ENCODE data around the gene ASAP2. TPM values are rescaled to one million over a fixed set of nuclear protein-coding genes. Genes with fewer than 3 reads are reported as not detected.

ASAP2 gene
- total RNA-seq, 1 donor from 2014 or later = 29.5 TPM

- no peak for DNase-seq
Measured at GRCh38 chr2:9299161-9300100, 92.8 kb downstream of the ASAP2 start.

GRCh38 chr2:9300214-9300613, 93.6 kb downstream of the ASAP2 start:
- DNase-seq = peak; percentile 25

- peak; percentile 23 for DNase-seq
Measured at GRCh38 chr2:9300829-9301453, 94.3 kb downstream of the ASAP2 start.

GRCh38 chr2:9302755-9303154, 96.1 kb downstream of the ASAP2 start:
- DNase-seq = no peak

GRCh38 chr2:9303528-9304225, 97.1 kb downstream of the ASAP2 start:
- no peak for DNase-seq

- DNase-seq = no peak
Measured at GRCh38 chr2:9306911-9307310, 100.3 kb downstream of the ASAP2 start.

- DNase-seq = no peak
Measured at GRCh38 chr2:9307535-9307934, 100.9 kb downstream of the ASAP2 start.

- DNase-seq = no peak
Measured at GRCh38 chr2:9308186-9308955, 101.8 kb downstream of the ASAP2 start.

GRCh38 chr2:9309147-9309546, 102.5 kb downstream of the ASAP2 start:
- no peak for DNase-seq

- DNase-seq = peak; percentile 64
Measured at GRCh38 chr2:9310377-9310776, 103.8 kb downstream of the ASAP2 start.

- no peak for DNase-seq
Measured at GRCh38 chr2:9310798-9311197, 104.2 kb downstream of the ASAP2 start.

GRCh38 chr2:9311488-9311887, 104.9 kb downstream of the ASAP2 start:
- peak; percentile 66 for DNase-seq

- no peak for DNase-seq
Measured at GRCh38 chr2:9312591-9312990, 106.0 kb downstream of the ASAP2 start.

- no peak for DNase-seq
Measured at GRCh38 chr2:9313443-9313842, 106.8 kb downstream of the ASAP2 start.

GRCh38 chr2:9315280-9315847, 108.8 kb downstream of the ASAP2 start:
- DNase-seq = no peak

GRCh38 chr2:9317559-9317958, 110.9 kb downstream of the ASAP2 start:
- DNase-seq = no peak

- no peak for DNase-seq
Measured at GRCh38 chr2:9318461-9319337, 112.1 kb downstream of the ASAP2 start.

GRCh38 chr2:9319338-9319715, 112.7 kb downstream of the ASAP2 start:
- DNase-seq = no peak

GRCh38 chr2:9322576-9322975, 116.0 kb downstream of the ASAP2 start:
- DNase-seq = no peak

- DNase-seq = no peak
Measured at GRCh38 chr2:9325428-9325827, 118.8 kb downstream of the ASAP2 start.

- no peak for DNase-seq
Measured at GRCh38 chr2:9326975-9327374, 120.4 kb downstream of the ASAP2 start.
